ENCODE data around the gene CTNNA1.

The CTNNA1 gene

GRCh38 chr5:138849882-138850281, 96.7 kb downstream of the CTNNA1 start:
- no peak for DNase-seq
- no peak for TF ChIP-seq CTCF (IDR thresholded peaks at IDR 0.05; ENCODE audit: low read depth, low read length)
- no peaks in the 10 kb centered on the region; the same call in 1 of the 2 replicates for H3K36me3 ChIP-seq
- H3K27me3 ChIP-seq = no peaks in the 10 kb centered on the region
- H3K4me1 ChIP-seq = peaks cover 13% of the 10 kb centered on the region
- no peaks in the 10 kb centered on the region; the same call in 1 of the 2 replicates for H3K9me3 ChIP-seq
- H3K4me3 ChIP-seq (ENCODE audit: low read depth, low read length) = no peak overlapping the region

- Histone ChIP-seq H3K36me3 (no peaks in the 10 kb centered on the region; the same call in 1 of the 2 replicates), H3K27me3 (no peaks in the 10 kb centered on the region), H3K4me3 (ENCODE audit: low read depth, low read length) (no peak overlapping the region), H3K9me3 (no peaks in the 10 kb centered on the region), H3K4me1 (peaks cover 13% of the 10 kb centered on the region)
- TF ChIP-seq CTCF (IDR thresholded peaks at IDR 0.05; ENCODE audit: low read depth, low read length) = no peak
- no peak for DNase-seq
These were observed 97.7 kb downstream of the CTNNA1 start for GRCh38 chr5:138850865-138851435.

DNA sequence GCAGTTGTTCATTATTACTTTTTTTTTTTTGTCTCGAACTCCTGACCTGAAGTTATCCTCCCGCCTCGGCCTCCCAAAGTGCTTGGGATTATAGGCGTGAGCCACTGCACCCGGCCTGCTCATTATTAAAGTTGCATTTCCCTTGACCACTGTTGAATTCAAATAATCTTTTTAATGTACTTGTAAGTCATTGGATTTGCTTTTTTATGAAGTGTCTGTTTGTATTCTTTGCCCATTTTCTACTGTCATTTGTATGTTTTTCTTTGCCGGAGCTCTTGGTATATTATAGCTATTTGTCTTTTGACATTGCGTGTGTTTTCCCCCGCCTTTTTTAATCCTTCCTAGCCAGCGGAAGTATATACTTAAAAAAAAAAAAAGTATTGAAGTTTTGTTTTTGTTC, 99.9 kb downstream of the CTNNA1 start:
- H3K4me1 ChIP-seq = peaks cover 13% of the 10 kb centered on the region
- DNase-seq = no peak
- H3K9me3 ChIP-seq = no peaks in the 10 kb centered on the region
- no peak overlapping the region for H3K4me3 ChIP-seq (ENCODE audit: low read depth, low read length)
- no peak for TF ChIP-seq CTCF (IDR thresholded peaks at IDR 0.05; ENCODE audit: low read depth, low read length)
- no peaks in the 10 kb centered on the region; the same call in 1 of the 2 replicates for H3K36me3 ChIP-seq
- no peaks in the 10 kb centered on the region for H3K27me3 ChIP-seq

DNA sequence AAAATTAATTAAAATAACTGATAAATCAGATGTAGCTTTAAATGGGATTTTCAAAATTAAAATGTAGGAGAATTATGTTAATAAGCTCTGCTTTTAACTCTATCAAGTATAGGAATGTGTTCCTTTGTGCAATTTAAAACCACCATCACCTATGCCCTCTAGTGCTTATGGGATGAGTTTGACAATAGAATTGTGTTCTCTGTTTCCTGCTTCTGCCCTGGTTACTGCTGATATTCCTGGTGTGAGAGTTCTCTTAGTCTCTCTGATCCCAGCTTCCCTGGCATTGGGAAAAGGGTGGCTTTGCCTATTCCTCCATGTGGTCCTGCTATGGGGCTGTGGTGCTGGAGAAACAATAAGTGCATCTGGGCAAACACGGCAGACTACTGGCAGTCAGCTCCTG, 113.8 kb downstream of the CTNNA1 start:
- Histone ChIP-seq H3K27me3 (no peaks in the 10 kb centered on the region), H3K9me3 (0 out of 2 replicates have a peak, but pooled peaks cover 3% of the 10 kb centered on the region), H3K4me1 (peaks cover 4% of the 10 kb centered on the region), H3K4me3 (ENCODE audit: low read depth, low read length) (no peak overlapping the region), H3K36me3 (0 out of 2 replicates have a peak, but pooled peaks cover 3% of the 10 kb centered on the region)
- no peak for DNase-seq
- TF ChIP-seq CTCF (IDR thresholded peaks at IDR 0.05; ENCODE audit: low read depth, low read length) = no peak

GRCh38 chr5:138869038-138869437, 115.8 kb downstream of the CTNNA1 start:
- 0 out of 2 replicates have a peak, but pooled peaks cover 3% of the 10 kb centered on the region for H3K36me3 ChIP-seq
- H3K27me3 ChIP-seq = no peaks in the 10 kb centered on the region
- TF ChIP-seq CTCF (IDR thresholded peaks at IDR 0.05; ENCODE audit: low read depth, low read length) = no peak
- DNase-seq = no peak
- peaks cover 4% of the 10 kb centered on the region for H3K4me1 ChIP-seq
- H3K4me3 ChIP-seq (ENCODE audit: low read depth, low read length) = no peak overlapping the region
- no peaks in the 10 kb centered on the region for H3K9me3 ChIP-seq

DNA sequence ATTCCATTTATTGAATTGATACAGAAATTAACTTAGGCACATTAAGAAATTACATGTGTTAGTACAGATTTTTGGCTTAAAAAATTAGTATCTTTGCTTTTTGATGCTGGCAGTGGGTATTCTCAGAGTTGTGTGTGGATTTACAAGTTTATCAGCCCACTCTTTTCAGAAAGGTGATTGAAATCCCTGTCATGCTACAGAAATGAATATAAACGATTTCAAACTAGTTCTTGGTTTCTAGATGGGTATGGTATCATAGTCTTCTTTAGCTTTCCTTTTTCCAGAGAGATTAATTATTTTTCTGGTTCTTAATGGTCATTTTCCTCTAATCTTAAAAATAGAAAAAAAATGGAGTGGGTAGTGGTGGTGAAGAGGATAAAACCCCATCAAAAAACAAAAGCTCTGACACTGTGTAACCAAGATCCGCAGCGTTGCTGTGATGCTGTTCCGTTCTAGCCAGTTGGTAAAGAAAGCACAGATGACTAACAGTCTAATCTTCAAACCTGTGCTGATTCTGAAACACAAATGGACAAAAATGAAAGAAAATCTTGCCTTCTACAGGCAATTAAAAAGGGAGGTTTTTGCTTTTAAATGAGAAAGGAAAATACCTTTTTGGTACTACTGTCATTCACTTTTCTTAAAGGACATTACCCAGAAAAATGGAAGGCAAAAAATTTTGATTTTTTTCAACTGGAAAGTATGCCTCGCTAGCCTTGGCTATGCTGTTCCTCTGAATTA, 116.7 kb downstream of the CTNNA1 start:
- peak overlapping the region; percentile 75 for H3K4me3 ChIP-seq (ENCODE audit: low read depth, low read length)
- H3K4me1 ChIP-seq = peaks cover 4% of the 10 kb centered on the region
- H3K36me3 ChIP-seq = 0 out of 2 replicates have a peak, but pooled peaks cover 3% of the 10 kb centered on the region
- no peaks in the 10 kb centered on the region for H3K27me3 ChIP-seq
- H3K9me3 ChIP-seq = no peaks in the 10 kb centered on the region
- TF ChIP-seq CTCF (IDR thresholded peaks at IDR 0.05; ENCODE audit: low read depth, low read length) = no peak
- no peak for DNase-seq

All from BE2C (cell line).